Measurements from ENCODE around the gene EDRF1. TPM values are rescaled to one million over a fixed set of nuclear protein-coding genes. Genes with fewer than 3 reads are reported as not detected.

Gene EDRF1
- total and polyA plus RNA-seq, 2 of the 13 experiments (the other 11 are each of a cell fraction or from before 2014, with no cell fraction given) = 16.9 to 26.7 TPM

DNA sequence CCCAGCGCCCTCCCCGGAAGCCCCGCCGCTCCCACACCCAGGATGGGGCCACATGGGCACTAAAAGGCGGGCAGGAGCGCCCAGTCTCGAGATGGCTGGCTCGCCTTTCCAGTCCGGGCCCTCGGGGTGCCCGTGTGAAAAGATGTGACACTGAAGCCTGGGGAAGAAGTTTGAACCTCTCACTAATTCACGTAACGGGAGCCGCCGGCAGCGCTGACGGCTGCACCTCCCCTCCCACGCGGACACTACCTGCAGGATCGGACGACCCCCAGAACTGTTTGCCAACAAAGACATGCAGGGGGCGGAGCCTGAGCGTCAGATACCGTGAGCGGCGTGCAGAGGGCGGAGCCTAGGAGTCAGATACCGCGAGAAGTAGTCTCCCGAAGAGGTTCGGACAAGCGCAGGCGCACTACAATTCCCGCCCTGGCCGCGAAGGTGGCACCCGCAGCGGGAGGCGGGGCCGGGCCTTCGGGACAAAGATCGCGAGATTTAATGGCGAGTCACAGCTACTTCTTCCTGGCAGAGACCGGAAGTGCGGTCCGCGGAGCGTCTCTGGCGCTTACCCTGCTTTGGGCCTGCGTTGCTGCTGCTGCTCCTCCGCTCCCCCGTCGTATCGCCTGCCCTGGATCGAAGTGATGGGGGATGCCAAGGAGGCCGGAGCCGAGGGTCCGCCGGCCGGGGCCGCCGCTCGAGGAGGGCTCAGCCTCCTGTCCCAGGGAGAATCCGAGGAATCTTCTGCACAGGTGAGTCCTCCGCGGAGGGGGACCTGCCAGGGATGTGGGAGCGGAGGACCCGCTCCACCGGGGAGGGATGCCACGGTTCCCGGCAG, at the start of gene EDRF1 (continued):
- TF ChIP-seq, protein P1, sequence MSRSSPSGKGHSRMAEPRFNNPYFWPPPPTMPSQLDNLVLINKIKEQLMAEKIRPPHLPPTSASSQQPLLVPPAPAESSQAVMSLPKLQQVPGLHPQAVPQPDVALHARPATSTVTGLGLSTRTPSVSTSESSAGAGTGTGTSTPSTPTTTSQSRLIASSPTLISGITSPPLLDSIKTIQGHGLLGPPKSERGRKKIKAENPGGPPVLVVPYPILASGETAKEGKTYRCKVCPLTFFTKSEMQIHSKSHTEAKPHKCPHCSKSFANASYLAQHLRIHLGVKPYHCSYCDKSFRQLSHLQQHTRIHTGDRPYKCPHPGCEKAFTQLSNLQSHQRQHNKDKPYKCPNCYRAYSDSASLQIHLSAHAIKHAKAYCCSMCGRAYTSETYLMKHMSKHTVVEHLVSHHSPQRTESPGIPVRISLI (CRISPR knock-in tag; IDR thresholded peaks at IDR 0.05; ENCODE audit: borderline replicate concordance) = no peak
- TF ChIP-seq STAT6 (CRISPR knock-in tag; IDR thresholded peaks at IDR 0.05; ENCODE audit: borderline replicate concordance) (peak; percentile 75; the same call in 1 of the 2 replicates), ZFP37 (CRISPR knock-in tag; IDR thresholded peaks at IDR 0.05; ENCODE audit: borderline replicate concordance) (peak; percentile 85; the same call in 1 of the 2 replicates), TRIM24 (CRISPR knock-in tag; IDR thresholded peaks at IDR 0.05) (no peak), ARHGAP35 (CRISPR knock-in tag; IDR thresholded peaks at IDR 0.05; ENCODE audit: borderline replicate concordance) (peak; percentile 65; the same call in 1 of the 2 replicates), EHMT2 (IDR thresholded peaks at IDR 0.05; ENCODE audit: borderline replicate concordance, low read depth, low read length) (no peak), HNF4G (IDR thresholded peaks at IDR 0.05; ENCODE audit: borderline replicate concordance, low read depth, low read length) (no peak), HNF4G (CRISPR knock-in tag; IDR thresholded peaks at IDR 0.05; ENCODE audit: borderline replicate concordance, low read depth) (no peak; the same call in 1 of the 2 replicates), SP140L (CRISPR knock-in tag; IDR thresholded peaks at IDR 0.05; ENCODE audit: borderline replicate concordance) (no peak), SRSF4 (IDR thresholded peaks at IDR 0.05; ENCODE audit: low read depth, low read length, poor library complexity, severe bottlenecking) (no peak), TCF7 (IDR thresholded peaks at IDR 0.05; ENCODE audit: low read depth) (no peak), KDM1A (CRISPR knock-in tag; IDR thresholded peaks at IDR 0.05) (peak; percentile 34; the same call in 1 of the 2 replicates), MEIS2 (CRISPR knock-in tag; IDR thresholded peaks at IDR 0.05) (peak; percentile 67; the same call in 1 of the 2 replicates), SRSF1 (optimal IDR thresholded peaks at IDR 0.05; ENCODE audit: low read depth, low read length) (peak; percentile 97), ZNF205 (CRISPR knock-in tag; IDR thresholded peaks at IDR 0.05) (no peak; the same call in 1 of the 2 replicates), FLYWCH1 (CRISPR knock-in tag; IDR thresholded peaks at IDR 0.05) (no peak)
- TF ChIP-seq, protein P2, sequence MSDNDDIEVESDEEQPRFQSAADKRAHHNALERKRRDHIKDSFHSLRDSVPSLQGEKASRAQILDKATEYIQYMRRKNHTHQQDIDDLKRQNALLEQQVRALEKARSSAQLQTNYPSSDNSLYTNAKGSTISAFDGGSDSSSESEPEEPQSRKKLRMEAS (IDR thresholded peaks at IDR 0.05) = peak; percentile 91
- TF ChIP-seq, protein P3, sequence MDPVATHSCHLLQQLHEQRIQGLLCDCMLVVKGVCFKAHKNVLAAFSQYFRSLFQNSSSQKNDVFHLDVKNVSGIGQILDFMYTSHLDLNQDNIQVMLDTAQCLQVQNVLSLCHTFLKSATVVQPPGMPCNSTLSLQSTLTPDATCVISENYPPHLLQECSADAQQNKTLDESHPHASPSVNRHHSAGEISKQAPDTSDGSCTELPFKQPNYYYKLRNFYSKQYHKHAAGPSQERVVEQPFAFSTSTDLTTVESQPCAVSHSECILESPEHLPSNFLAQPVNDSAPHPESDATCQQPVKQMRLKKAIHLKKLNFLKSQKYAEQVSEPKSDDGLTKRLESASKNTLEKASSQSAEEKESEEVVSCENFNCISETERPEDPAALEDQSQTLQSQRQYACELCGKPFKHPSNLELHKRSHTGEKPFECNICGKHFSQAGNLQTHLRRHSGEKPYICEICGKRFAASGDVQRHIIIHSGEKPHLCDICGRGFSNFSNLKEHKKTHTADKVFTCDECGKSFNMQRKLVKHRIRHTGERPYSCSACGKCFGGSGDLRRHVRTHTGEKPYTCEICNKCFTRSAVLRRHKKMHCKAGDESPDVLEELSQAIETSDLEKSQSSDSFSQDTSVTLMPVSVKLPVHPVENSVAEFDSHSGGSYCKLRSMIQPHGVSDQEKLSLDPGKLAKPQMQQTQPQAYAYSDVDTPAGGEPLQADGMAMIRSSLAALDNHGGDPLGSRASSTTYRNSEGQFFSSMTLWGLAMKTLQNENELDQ (CRISPR knock-in tag; IDR thresholded peaks at IDR 0.05; ENCODE audit: borderline replicate concordance) = no peak
- TF ChIP-seq, protein P4, sequence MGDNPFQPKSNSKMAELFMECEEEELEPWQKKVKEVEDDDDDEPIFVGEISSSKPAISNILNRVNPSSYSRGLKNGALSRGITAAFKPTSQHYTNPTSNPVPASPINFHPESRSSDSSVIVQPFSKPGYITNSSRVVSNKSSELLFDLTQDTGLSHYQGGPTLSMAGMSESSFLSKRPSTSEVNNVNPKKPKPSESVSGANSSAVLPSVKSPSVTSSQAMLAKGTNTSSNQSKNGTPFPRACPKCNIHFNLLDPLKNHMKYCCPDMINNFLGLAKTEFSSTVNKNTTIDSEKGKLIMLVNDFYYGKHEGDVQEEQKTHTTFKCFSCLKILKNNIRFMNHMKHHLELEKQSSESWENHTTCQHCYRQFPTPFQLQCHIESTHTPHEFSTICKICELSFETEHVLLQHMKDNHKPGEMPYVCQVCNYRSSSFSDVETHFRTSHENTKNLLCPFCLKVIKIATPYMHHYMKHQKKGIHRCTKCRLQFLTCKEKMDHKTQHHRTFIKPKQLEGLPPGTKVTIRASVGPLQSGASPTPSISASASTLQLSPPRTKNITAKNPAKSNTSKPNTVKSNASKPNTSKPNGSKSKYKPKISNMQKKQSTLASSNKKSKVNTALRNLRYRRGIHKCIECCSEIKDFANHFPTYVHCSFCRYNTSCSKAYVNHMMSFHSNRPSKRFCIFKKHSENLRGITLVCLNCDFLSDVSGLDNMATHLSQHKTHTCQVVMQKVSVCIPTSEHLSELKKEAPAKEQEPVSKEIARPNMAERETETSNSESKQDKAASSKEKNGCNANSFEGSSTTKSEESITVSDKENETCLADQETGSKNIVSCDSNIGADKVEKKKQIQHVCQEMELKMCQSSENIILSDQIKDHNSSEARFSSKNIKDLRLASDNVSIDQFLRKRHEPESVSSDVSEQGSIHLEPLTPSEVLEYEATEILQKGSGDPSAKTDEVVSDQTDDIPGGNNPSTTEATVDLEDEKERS (CRISPR knock-in tag; IDR thresholded peaks at IDR 0.05) = peak; percentile 89

Data from HepG2 (cell line).